Mononuclear cell (primary cell): ENCODE measurements around the gene ZNF302. TPM values are rescaled to one million over a fixed set of nuclear protein-coding genes. Genes with fewer than 3 reads are reported as not detected.
"Not testable (repeated sequence)": the region's sequence is repeated elsewhere in the genome, so short reads cannot be mapped to it uniquely, and the experiment has no call there.

Experiments
- H3K27me3 ChIP-seq: 2 replicates; pipeline ENCODE4 v1.6.0; 2011; ENCODE audit warnings: low read length, control low read depth; ENCODE audit not compliant: insufficient read depth
- H3K4me1 ChIP-seq: 2 replicates; pipeline ENCODE4 v1.5.1; 2011; ENCODE audit warnings: mild to moderate bottlenecking, low read length, control low read depth; ENCODE audit not compliant: insufficient read depth
- H3K4me3 ChIP-seq: 2 replicates; pipeline ENCODE4 v1.5.1; 2011; ENCODE audit warnings: mild to moderate bottlenecking, low read length, moderate library complexity
- H3K9me3 ChIP-seq: 2 replicates; pipeline ENCODE4 v1.5.1; 2011; ENCODE audit warnings: low read depth, mild to moderate bottlenecking, control low read depth, low read length
- total RNA-seq: library from RNA; depleted of rRNA; stranded (reverse); fragments of >200 nt; gene quantifications from one replicate; pipeline ENCODE4 v1.2.3, GENCODE V29; 2012

ZNF302 gene
- total RNA-seq, 1 donor, result 7.7 TPM

DNA sequence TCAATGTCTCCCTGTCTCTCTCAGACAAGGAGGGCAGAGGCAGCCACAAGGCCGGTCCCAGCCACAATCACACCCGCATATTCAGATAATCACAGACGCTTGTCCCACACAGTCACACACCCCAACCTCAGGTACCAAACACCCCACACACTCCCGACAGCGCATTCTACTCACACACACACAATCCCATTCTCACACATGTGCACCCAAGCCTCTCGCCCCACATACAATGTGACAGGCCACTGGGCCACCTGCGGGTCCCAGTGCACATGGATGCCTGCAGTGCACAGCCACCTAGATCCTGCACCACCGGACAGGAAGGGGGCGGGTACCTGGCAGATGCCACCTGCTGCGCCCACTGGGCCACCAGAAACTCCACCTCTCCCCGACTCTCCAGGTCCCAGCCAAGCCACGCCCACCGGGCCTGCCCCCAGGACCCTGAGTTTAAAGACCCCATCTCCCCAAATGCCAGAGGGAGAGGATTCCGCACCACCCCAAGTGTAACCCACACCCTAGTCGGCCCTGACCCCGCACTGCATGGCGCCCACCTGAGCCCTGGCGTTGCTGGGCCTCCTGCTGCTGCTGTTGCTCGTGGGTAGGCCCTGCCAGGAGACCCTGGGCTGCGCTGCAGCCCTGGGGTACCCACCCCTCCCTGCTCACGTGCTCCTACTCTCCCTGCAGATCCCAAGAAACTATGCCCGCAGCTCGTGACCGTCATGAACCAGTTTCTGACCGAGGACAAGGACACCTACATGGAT lies 11.1 kb upstream of the ZNF302 start:
- Histone ChIP-seq H3K4me1 (no peaks in the 10 kb centered on the region), H3K9me3 (no peaks in the 10 kb centered on the region), H3K27me3 (no peaks in the 10 kb centered on the region), H3K4me3 (no peak overlapping the region)

- Histone ChIP-seq H3K9me3 (no peaks in the 10 kb centered on the region), H3K27me3 (no peaks in the 10 kb centered on the region), H3K4me1 (no peaks in the 10 kb centered on the region)
These were observed 10.6 kb upstream of the ZNF302 start for GRCh38 chr19:34666958-34667265.

DNA sequence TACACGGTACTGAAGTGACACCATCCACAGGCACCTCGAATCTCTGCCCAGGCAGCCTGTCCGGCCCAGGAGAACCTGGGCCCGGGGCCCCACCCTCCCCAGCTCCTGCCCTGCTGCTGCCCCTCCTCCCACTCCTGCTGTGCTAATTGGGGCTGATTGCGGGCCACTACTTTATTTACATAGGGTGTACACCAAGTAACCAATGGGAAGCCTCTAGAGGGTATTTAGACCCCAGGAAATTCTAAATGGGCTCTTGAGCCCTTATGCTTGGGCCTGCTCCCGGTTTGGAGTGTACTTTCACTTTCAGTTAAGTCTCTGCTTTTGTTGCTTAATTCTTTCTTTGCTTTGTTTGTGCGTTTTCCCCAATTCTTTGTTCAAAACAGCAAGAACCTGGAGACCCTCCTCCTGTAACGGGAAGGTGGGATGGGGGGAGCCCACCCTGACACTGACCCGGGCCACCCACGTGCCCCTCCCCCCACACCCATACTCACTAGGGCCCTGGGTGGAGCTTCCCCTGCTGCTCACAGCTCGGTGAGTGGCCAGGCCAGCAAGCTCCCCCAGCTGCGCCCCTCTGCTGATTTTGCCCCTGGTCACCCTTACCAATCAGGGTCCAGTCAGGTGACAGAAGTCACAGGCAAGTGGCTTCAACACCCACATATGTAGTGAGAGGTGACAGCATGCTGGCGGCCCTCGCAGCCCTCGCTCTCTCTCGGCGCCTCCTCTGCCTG lies 10.0 kb upstream of the ZNF302 start:
- Histone ChIP-seq H3K4me3 (no peak overlapping the region), H3K27me3 (no peaks in the 10 kb centered on the region), H3K4me1 (no peaks in the 10 kb centered on the region), H3K9me3 (no peaks in the 10 kb centered on the region)

More at GRCh38 chr19:34666958-34667265, 10.6 kb upstream of the ZNF302 start:
- H3K4me3 ChIP-seq, result no peak overlapping the region

- H3K9me3 ChIP-seq, H3K4me3 ChIP-seq, H3K4me1 ChIP-seq, H3K27me3 ChIP-seq: not testable (repeated sequence)
These were observed 9.3 kb upstream of the ZNF302 start for GRCh38 chr19:34668077-34668689.

DNA sequence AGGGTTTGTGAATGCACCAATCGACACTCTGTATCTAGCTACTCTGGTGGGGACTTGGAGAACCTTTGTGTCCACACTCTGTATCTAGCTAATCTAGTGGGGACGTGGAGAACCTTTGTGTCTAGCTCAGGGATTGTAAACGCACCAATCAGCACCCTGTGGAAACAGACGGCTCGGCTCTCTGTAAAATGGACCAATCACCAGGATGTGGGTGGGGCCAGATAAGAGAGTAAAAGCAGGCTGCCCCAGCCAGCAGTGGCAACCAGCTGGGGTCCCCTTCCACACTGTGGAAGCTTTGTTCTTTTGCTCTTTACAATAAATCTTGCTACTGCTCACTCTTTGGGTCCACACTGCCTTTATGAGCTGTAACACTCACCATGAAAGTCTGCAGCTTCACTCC lies 8.8 kb upstream of the ZNF302 start:
- H3K9me3 ChIP-seq, H3K4me1 ChIP-seq, H3K27me3 ChIP-seq, H3K4me3 ChIP-seq: not testable (repeated sequence)

DNA sequence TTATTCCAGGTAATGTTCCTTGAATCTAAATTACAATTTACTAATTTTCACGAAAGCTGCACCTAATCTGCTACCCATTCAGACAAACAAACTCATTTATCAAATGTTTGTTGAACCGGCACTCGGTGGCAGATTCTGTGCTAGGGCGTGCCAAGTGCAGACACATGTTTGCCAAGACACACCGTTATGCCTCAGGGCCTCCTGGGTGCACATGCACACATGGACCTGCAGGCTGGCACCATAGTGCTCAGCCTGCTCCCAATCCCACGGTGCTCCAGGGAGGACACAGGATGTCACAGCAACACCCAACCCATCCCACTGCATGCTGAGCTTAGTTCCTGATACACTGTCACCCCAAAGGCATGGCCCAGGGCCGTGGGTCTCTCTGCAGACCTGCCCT lies 8.2 kb upstream of the ZNF302 start:
- no peak overlapping the region for H3K4me3 ChIP-seq
- H3K9me3 ChIP-seq, result no peaks in the 10 kb centered on the region
- no peaks in the 10 kb centered on the region for H3K4me1 ChIP-seq
- H3K27me3 ChIP-seq, result no peaks in the 10 kb centered on the region

DNA sequence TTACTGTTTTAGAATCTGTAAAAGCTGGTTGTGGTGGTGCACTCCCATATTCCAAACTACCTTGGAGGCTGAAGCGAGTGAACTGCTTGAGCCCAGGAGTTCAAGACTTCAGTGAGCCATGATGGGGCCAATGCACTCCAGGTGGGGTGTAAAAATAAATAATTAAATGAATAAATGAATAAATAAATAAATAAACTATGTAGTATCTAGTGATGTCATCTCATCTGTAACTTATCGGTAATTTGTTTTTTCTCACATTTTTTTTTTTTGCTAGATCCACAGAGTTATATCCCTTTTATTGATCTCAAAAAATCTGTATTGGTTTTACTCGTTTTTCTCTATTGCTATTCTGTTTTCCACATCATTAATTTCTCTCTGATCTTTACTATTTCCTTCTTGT lies 5.5 kb upstream of the ZNF302 start:
- Histone ChIP-seq H3K27me3 (peaks cover 5% of the 10 kb centered on the region), H3K4me1 (peaks cover 6% of the 10 kb centered on the region), H3K4me3 (no peak overlapping the region), H3K9me3 (no peaks in the 10 kb centered on the region)

DNA sequence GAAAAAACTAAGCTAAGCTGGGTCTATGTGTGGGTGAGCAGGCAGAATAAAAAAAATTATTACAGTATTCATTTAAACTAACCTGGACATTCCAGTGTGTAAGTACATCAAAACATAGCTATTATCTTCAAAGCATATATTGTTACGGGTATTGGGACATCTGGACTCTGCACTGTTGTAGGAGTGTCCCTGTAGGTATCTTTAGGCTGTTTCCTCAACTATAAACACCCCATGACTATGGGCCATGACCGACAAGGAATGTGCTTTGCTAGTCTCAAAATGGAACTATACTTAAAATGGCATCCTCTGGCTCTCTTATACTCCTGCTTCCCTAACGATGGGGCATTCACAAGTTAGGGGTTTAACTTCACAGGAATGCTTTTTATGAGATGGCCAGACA lies 3.9 kb upstream of the ZNF302 start:
- H3K4me3 ChIP-seq, result no peak overlapping the region
- H3K27me3 ChIP-seq, result peaks cover 5% of the 10 kb centered on the region
- peaks cover 14% of the 10 kb centered on the region for H3K4me1 ChIP-seq
- no peaks in the 10 kb centered on the region for H3K9me3 ChIP-seq

GRCh38 chr19:34675250-34675649 lies 2.2 kb upstream of the ZNF302 start:
- H3K4me3 ChIP-seq, result no peak overlapping the region
- peaks cover 15% of the 10 kb centered on the region for H3K4me1 ChIP-seq
- peaks cover 5% of the 10 kb centered on the region for H3K27me3 ChIP-seq
- H3K9me3 ChIP-seq, result no peaks in the 10 kb centered on the region

DNA sequence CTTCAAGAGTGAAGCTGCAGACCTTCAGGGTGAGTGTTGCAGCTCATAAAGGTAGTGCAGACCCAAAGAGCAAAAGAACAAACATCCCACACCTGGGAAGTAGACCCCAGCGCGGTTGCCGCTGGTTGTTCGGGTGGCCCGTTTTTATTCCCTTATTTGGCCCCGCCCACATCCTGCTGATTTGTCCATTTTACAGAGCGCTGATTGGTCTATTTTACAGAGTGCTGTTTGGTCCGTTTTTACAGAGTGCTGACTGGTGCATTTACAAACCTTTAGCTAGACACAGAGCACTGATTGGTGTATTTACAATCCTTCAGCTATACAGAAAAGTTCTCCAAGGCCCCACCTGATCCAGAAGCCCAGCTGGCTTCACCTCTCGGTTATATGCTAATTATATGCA lies 1.6 kb upstream of the ZNF302 start:
- H3K9me3 ChIP-seq, result peaks cover 4% of the 10 kb centered on the region
- peaks cover 15% of the 10 kb centered on the region for H3K4me1 ChIP-seq
- no peak overlapping the region for H3K4me3 ChIP-seq
- peaks cover 5% of the 10 kb centered on the region for H3K27me3 ChIP-seq

DNA sequence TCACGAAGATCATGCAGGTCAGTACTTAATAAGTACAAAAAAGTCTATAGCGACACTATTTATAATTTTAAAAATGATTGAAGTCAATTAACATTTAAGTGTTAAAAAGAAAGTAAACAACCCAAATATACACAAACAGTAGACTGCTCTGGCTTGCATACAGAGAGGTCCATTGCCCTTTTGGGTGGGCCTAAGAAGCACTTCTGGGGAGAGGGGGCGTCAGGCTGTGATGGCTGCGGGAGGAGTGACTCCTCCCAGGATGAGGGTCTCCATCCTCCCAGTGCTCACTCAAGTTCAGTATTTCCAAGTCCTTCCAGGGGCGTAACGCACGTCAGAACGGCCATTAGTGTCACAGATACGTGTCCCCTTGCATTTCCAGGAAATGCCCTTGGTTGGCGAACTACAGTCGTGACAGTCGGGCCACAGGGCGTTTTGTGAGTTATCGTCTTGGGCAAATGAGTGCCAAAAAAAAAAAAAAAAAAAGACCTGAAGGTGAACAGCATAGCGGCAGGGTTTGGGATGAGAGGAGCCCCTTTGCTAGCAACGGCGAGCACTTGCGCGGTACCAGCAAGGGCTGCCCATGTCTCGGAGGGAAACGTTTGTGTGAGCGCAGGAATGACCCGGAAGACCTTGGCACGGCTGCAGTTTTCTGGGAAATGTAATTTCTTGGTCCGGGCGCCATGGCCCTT lies 637 bp upstream of the ZNF302 start, which contains the start of gene SCGB2B2:
SCGB2B2 (minus strand) TSS at position 463 of the 689 bp plus-strand sequence. CDS start 82,596 bp downstream, outside the sequence.
- peaks cover 15% of the 10 kb centered on the region for H3K4me1 ChIP-seq
- peaks cover 5% of the 10 kb centered on the region for H3K27me3 ChIP-seq
- H3K4me3 ChIP-seq, result peak within 1 kb of the TSS; percentile 76
- peaks cover 14% of the 10 kb centered on the region for H3K9me3 ChIP-seq

- H3K9me3 ChIP-seq, result peaks cover 24% of the 10 kb centered on the region
- H3K27me3 ChIP-seq, result peaks cover 5% of the 10 kb centered on the region
- H3K4me1 ChIP-seq, result peaks cover 15% of the 10 kb centered on the region
- peak overlapping the region; percentile 76 for H3K4me3 ChIP-seq
These were observed 571 bp downstream of the ZNF302 start for GRCh38 chr19:34678085-34678412.

- Histone ChIP-seq H3K9me3 (peaks cover 27% of the 10 kb centered on the region), H3K4me1 (peaks cover 15% of the 10 kb centered on the region), H3K4me3 (peak overlapping the region; percentile 76), H3K27me3 (peaks cover 5% of the 10 kb centered on the region)
These were observed 943 bp downstream of the ZNF302 start for GRCh38 chr19:34678421-34678820.

DNA sequence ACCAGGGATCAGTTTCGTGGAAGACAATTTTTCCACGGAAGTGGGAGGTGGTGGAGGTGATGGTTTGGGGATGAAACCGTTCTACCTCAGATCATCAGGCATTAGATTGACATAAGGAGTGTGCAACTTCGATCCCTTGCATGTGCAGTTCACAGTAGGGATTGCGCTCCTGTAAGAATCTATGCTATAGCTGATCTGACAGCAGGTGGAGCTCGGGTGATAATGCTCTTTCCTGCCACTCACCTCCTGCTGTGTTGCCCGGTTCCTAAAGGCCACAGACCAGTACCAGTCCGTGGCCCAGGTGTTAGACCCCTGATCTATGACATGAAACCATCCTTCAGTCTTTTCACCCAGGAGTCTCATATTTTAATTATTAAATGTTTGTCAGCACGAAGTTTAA lies 4.0 kb downstream of the ZNF302 start:
- H3K27me3 ChIP-seq, result no peaks in the 10 kb centered on the region
- H3K4me3 ChIP-seq, result no peak overlapping the region
- peaks cover 58% of the 10 kb centered on the region for H3K9me3 ChIP-seq
- H3K4me1 ChIP-seq, result peaks cover 13% of the 10 kb centered on the region

GRCh38 chr19:34685266-34685665 lies 7.8 kb downstream of the ZNF302 start:
- H3K27me3 ChIP-seq, H3K4me1 ChIP-seq, H3K4me3 ChIP-seq: not testable (repeated sequence)
- peaks cover 75% of the 10 kb centered on the region for H3K9me3 ChIP-seq
